ENCODE measurements around the gene SLC27A1. TPM values are rescaled to one million over a fixed set of nuclear protein-coding genes. Genes with fewer than 3 reads are reported as not detected.

Gene SLC27A1
- total and polyA plus RNA-seq, 9 of the 15 experiments (the other 6 are each of a cell fraction or from before 2014, with no cell fraction given): 0.06 to 3.0 (median 1.1) TPM

DNA sequence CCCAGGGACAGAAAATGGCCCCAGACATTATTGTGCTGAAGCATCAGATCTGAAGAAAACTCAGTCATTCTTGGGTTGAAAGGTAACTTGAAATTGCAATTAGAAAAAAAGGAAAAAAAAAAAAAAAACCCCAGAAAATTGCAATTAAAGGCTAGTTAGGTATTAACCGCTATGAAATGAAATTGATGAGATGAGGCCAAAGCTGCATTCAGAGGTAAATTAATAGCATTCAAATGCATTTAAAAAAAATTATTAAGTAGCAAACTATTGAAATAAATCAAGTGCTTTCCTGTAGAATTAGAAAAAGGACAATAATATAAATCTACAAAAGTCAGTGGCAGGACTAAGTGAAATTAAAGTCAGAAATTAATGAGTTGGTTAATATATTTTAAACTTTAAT lies 47.6 kb downstream of the SLC27A1 start:
- peaks cover 4 to 36% of the 10 kb centered on the region in 2 experiments; a peak in 3 of 5 replicates for H3K4me1 ChIP-seq (replicated peaks in 1 of 2; ENCODE audit: control insufficient read depth in 2 of 2, insufficient read depth in 2 of 2, low read length in 2 of 2)
- WGBS (ENCODE audit: insufficient coverage, low coverage, missing lambda C conversion rate): 100% methylated on average over 1 of the region's 1 CpG
- ATAC-seq: no peak
- intact Hi-C loops (cut with micrococcal nuclease) (no loop called here), in situ Hi-C loops (cut with MboI) (no loop called here)
- no peak overlapping the region for H3K9ac ChIP-seq (ENCODE audit: insufficient read depth in 1 of 2, low read depth in 2 of 2, low read length in 2 of 2)
- no TSS peak for BruUV-seq (replicated peaks)
- CTCF ChIA-PET (ENCODE audit: low intra/inter-chr PET ratio): no interaction called here
- no peak for FAIRE-seq
- H3K4me2 ChIP-seq (ENCODE audit: insufficient read depth, low read length): no peak overlapping the region
- TF ChIP-seq TSC22D4 (tag; IDR thresholded peaks at IDR 0.05) (no peak), CUX1 (CRISPR knock-in tag; IDR thresholded peaks at IDR 0.05) (no peak), ZNF778 (CRISPR knock-in tag; IDR thresholded peaks at IDR 0.05) (no peak), MTA3 (IDR thresholded peaks at IDR 0.05; ENCODE audit: borderline replicate concordance) (no peak), SMARCC2 (IDR thresholded peaks at IDR 0.05; ENCODE audit: low read depth) (no peak), MTA1 (IDR thresholded peaks at IDR 0.05; ENCODE audit: borderline replicate concordance) (no peak), ZNF695 (CRISPR knock-in tag; IDR thresholded peaks at IDR 0.05) (no peak), CHCHD3 (CRISPR knock-in tag; IDR thresholded peaks at IDR 0.05) (no peak), RAD51 (IDR thresholded peaks at IDR 0.05; ENCODE audit: borderline replicate concordance, low read depth) (no peak), HDAC2 (IDR thresholded peaks at IDR 0.05) (no peak), E2F1 (CRISPR knock-in tag; IDR thresholded peaks at IDR 0.05) (no peak)
- TF ChIP-seq, protein P1, sequence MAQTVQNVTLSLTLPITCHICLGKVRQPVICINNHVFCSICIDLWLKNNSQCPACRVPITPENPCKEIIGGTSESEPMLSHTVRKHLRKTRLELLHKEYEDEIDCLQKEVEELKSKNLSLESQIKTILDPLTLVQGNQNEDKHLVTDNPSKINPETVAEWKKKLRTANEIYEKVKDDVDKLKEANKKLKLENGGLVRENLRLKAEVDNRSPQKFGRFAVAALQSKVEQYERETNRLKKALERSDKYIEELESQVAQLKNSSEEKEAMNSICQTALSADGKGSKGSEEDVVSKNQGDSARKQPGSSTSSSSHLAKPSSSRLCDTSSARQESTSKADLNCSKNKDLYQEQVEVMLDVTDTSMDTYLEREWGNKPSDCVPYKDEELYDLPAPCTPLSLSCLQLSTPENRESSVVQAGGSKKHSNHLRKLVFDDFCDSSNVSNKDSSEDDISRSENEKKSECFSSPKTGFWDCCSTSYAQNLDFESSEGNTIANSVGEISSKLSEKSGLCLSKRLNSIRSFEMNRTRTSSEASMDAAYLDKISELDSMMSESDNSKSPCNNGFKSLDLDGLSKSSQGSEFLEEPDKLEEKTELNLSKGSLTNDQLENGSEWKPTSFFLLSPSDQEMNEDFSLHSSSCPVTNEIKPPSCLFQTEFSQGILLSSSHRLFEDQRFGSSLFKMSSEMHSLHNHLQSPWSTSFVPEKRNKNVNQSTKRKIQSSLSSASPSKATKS (CRISPR knock-in tag; IDR thresholded peaks at IDR 0.05): no peak
- H3K4me3 ChIP-seq: no peak overlapping the region
- H3K27ac ChIP-seq (ENCODE audit: extremely low read depth, low read depth, low read length): no peak overlapping the region; the same call in 2 of the 3 replicates
- DNase-seq (ENCODE audit: extremely low read depth in 1 of 4, low spot score in 3 of 4): no peak
- no peak overlapping the region for H2AFZ ChIP-seq (ENCODE audit: low read depth, low read length)
- POLR2A ChIA-PET: interaction anchor here (0.5 to 1.2 kb wide), 3 partner anchors 12 to 86 kb away, joined by 3 to 4 read pairs (median 3); no protein-coding TSS in a partner anchor
- H4K20me1 ChIP-seq (replicated peaks; ENCODE audit: control insufficient read depth, insufficient read depth, low read length): no peaks in the 10 kb centered on the region; the same call in 1 of the 2 replicates
- no peaks in the 10 kb centered on the region for H3K9me1 ChIP-seq (ENCODE audit: control insufficient read depth, insufficient read depth, low read length)
- H3K9me3 ChIP-seq (replicated peaks; ENCODE audit: control insufficient read depth, insufficient read depth, low read depth, low read length): 0 out of 2 replicates have a peak, but pooled peaks cover 3% of the 10 kb centered on the region
- no peaks in the 10 kb centered on the region for H3K27me3 ChIP-seq (ENCODE audit: control insufficient read depth in 2 of 2, insufficient read depth in 2 of 2, low read length in 2 of 2)
- H3K79me2 ChIP-seq (ENCODE audit: control insufficient read depth, insufficient read depth, low read length): peaks cover under 1% of the 10 kb centered on the region; the same call in 2 of the 3 replicates
- peaks cover 15% of the 10 kb centered on the region; the same call in 2 of the 3 replicates for H3K36me3 ChIP-seq (ENCODE audit: control insufficient read depth, insufficient read depth, low read length)
